OCI-LY7 (cell line): ENCODE measurements around the gene USP51. TPM values are rescaled to one million over a fixed set of nuclear protein-coding genes. Genes with fewer than 3 reads are reported as not detected.
"Not testable (repeated sequence)": the region's sequence is repeated elsewhere in the genome, so short reads cannot be mapped to it uniquely, and the experiment has no call there.

Experiments used
- BruUV-seq: library from RNA; stranded (reverse); fragments of 400-500 nt; replicated peaks from 2 replicates; lab custom pipeline; 2021; lab: Mats Ljungman, UMichigan
- CTCF ChIA-PET: fragments of 300-600 bp; sonication (Branson Sonifier 250); formaldehyde crosslinking; loops from one replicate; lab custom pipeline; 2022; ENCODE audit warnings: antibody characterized with exemption; ENCODE audit not compliant: unreplicated experiment; lab: Charles Lee
- POLR2A ChIA-PET: fragments of 300-600 bp; sonication (Branson Sonifier 250); formaldehyde crosslinking; loops from one replicate; lab custom pipeline; 2022; ENCODE audit warnings: antibody characterized with exemption; lab: Charles Lee
- DNase-seq: peaks from one replicate; pipeline ENCODE4 v3.0.0-alpha.2; 2015; ENCODE audit warnings: low spot score
- H2AFZ ChIP-seq: fragments of 200-600 bp; sonication (generic), shearing (Covaris generic); 2 replicates; pipeline ENCODE4 v1.6.1; 2014; ENCODE audit warnings: mild to moderate bottlenecking, antibody characterized with exemption, low read length, moderate library complexity
- H3K27ac ChIP-seq: fragments of 200-600 bp; sonication (generic); 2 replicates; pipeline ENCODE4 v1.5.1; 2014; ENCODE audit warnings: mixed run types, low read depth, mild to moderate bottlenecking, moderate library complexity, low read length, inconsistent platforms; ENCODE audit not compliant: poor library complexity, severe bottlenecking
- H3K36me3 ChIP-seq: fragments of 200-600 bp; sonication (generic); 2 replicates; pipeline ENCODE4 v1.6.1; 2014; ENCODE audit warnings: mild to moderate bottlenecking, antibody characterized with exemption, low read length, moderate library complexity, mixed read lengths; ENCODE audit not compliant: insufficient read depth
- H3K4me1 ChIP-seq: fragments of 200-600 bp; sonication (generic); 2 replicates; pipeline ENCODE4 v1.5.1; 2014; ENCODE audit warnings: mild to moderate bottlenecking, low read length; ENCODE audit not compliant: insufficient read depth, poor library complexity, severe bottlenecking
- H3K4me2 ChIP-seq: fragments of 200-600 bp; sonication (generic); 2 replicates; pipeline ENCODE4 v1.6.1; 2014; ENCODE audit warnings: mild to moderate bottlenecking, low read length
- H3K4me3 ChIP-seq: fragments of 200-600 bp; sonication (generic); 2 replicates; pipeline ENCODE4 v1.5.1; 2014; ENCODE audit warnings: mild to moderate bottlenecking, low read depth, low read length; ENCODE audit not compliant: poor library complexity, severe bottlenecking
- H3K79me2 ChIP-seq: fragments of 200-600 bp; sonication (generic); 2 replicates; pipeline ENCODE4 v1.6.1; 2016; ENCODE audit warnings: low read depth, mild to moderate bottlenecking, low read length, moderate library complexity, mixed read lengths; ENCODE audit not compliant: insufficient read depth
- H3K9me2 ChIP-seq: fragments of 200-600 bp; sonication (generic); 2 replicates; pipeline ENCODE4 v1.6.1; 2016; ENCODE audit warnings: mild to moderate bottlenecking, low read length, mixed read lengths; ENCODE audit not compliant: insufficient read depth
- H3K9me3 ChIP-seq: fragments of 200-600 bp; sonication (generic); 2 replicates; pipeline ENCODE4 v1.6.1; 2014; ENCODE audit warnings: mild to moderate bottlenecking, mixed run types, low read length, mixed read lengths
- H4K20me1 ChIP-seq: fragments of 200-600 bp; sonication (generic); 2 replicates; pipeline ENCODE4 v1.6.1; 2014; ENCODE audit warnings: mild to moderate bottlenecking, antibody characterized with exemption, low read length, moderate library complexity, mixed read lengths; ENCODE audit not compliant: insufficient read depth
- CTCF ChIP-seq: fragments of 200-600 bp; sonication (generic); conservative IDR thresholded peaks from 2 replicates; pipeline ENCODE4 v1.5.1; 2014; ENCODE audit warnings: mild to moderate bottlenecking, antibody characterized with exemption, low read length, moderate library complexity, mixed read lengths
- EZH2phosphoT487 ChIP-seq: fragments of 200-600 bp; sonication (generic); IDR thresholded peaks from 2 replicates; pipeline ENCODE4 v1.6.1; 2018; ENCODE audit warnings: low read depth, borderline replicate concordance, mild to moderate bottlenecking, mixed run types, antibody characterized with exemption, low read length, moderate library complexity, mixed read lengths
- intact Hi-C: fragments of 100-400 bp; cut with micrococcal nuclease; formaldehyde crosslinking; loops from one replicate; pipeline ENCODE4 v1.10.0; 2022; ENCODE audit not compliant: unreplicated experiment
- total RNA-seq, 2 experiments: library from RNA; depleted of rRNA in 1 of 2; stranded (reverse); fragments of >200 nt in 1 of 2; shearing (Covaris generic) in 1 of 2; gene quantifications; 2 replicates each; pipeline ENCODE4 v1.2.3, GENCODE V29; 2014 to 2022

Gene USP51
- total RNA-seq, 2 experiments from 2014 or later: 1.7 to 2.7 TPM

- ChIA-PET CTCF (no interaction called here), POLR2A (no interaction called here)
- Histone ChIP-seq H3K4me1 (peaks cover 8% of the 10 kb centered on the region), H3K79me2 (no peaks in the 10 kb centered on the region), H3K9me2 (no peaks in the 10 kb centered on the region), H3K36me3 (no peaks in the 10 kb centered on the region), H3K27ac (no peak overlapping the region), H3K9me3 (no peaks in the 10 kb centered on the region), H3K4me3 (no peak overlapping the region), H3K4me2 (no peak overlapping the region), H4K20me1 (no peaks in the 10 kb centered on the region), H2AFZ (no peak overlapping the region)
- no TSS peak for BruUV-seq
- TF ChIP-seq CTCF (no peak), EZH2phosphoT487 (no peak)
- intact Hi-C loops: no loop called here
- no peak for DNase-seq
Measured at GRCh38 chrX:55484948-55485347, 4.7 kb downstream of the USP51 start.

GRCh38 chrX:55480390-55481062, 9.1 kb downstream of the USP51 start:
- no peak for TF ChIP-seq EZH2phosphoT487
- no peak for TF ChIP-seq CTCF
- BruUV-seq: no TSS peak
- POLR2A ChIA-PET: no interaction called here

GRCh38 chrX:55479956-55480355, 9.7 kb downstream of the USP51 start:
- DNase-seq, H3K9me3 ChIP-seq, H4K20me1 ChIP-seq, H3K4me3 ChIP-seq, H3K4me1 ChIP-seq, H2AFZ ChIP-seq, intact Hi-C loops, H3K36me3 ChIP-seq, H3K27ac ChIP-seq, CTCF ChIA-PET, POLR2A ChIA-PET, BruUV-seq, H3K9me2 ChIP-seq, H3K79me2 ChIP-seq, H3K4me2 ChIP-seq: not testable (repeated sequence)

More at GRCh38 chrX:55480390-55481062, 9.1 kb downstream of the USP51 start:
- H3K36me3 ChIP-seq: no peaks in the 10 kb centered on the region
- H2AFZ ChIP-seq: no peak overlapping the region
- no peaks in the 10 kb centered on the region for H3K9me2 ChIP-seq
- H3K4me3 ChIP-seq: no peak overlapping the region
- CTCF ChIA-PET: no interaction called here
- H4K20me1 ChIP-seq: no peaks in the 10 kb centered on the region
- H3K27ac ChIP-seq: no peak overlapping the region
- intact Hi-C loops: no loop called here
- H3K4me2 ChIP-seq: no peak overlapping the region
- H3K79me2 ChIP-seq: no peaks in the 10 kb centered on the region
- H3K9me3 ChIP-seq: no peaks in the 10 kb centered on the region
- no peak for DNase-seq
- no peaks in the 10 kb centered on the region for H3K4me1 ChIP-seq

GRCh38 chrX:55465791-55466190, 23.9 kb downstream of the USP51 start:
- BruUV-seq, H3K4me1 ChIP-seq, POLR2A ChIA-PET, CTCF ChIA-PET, H3K9me3 ChIP-seq, H3K79me2 ChIP-seq, H3K27ac ChIP-seq, DNase-seq, intact Hi-C loops, H2AFZ ChIP-seq, H3K36me3 ChIP-seq, H4K20me1 ChIP-seq, H3K4me3 ChIP-seq, H3K9me2 ChIP-seq, H3K4me2 ChIP-seq: not testable (repeated sequence)

GRCh38 chrX:55465108-55465507, 24.5 kb downstream of the USP51 start:
- intact Hi-C loops, H3K4me2 ChIP-seq, H3K9me2 ChIP-seq, POLR2A ChIA-PET, H3K36me3 ChIP-seq, DNase-seq, H4K20me1 ChIP-seq, CTCF ChIA-PET, H3K9me3 ChIP-seq, H3K27ac ChIP-seq, H3K4me3 ChIP-seq, H3K79me2 ChIP-seq, H3K4me1 ChIP-seq, BruUV-seq, H2AFZ ChIP-seq: not testable (repeated sequence)
